ENCODE results near the gene OR11H6. TPM values are rescaled to one million over a fixed set of nuclear protein-coding genes. Genes with fewer than 3 reads are reported as not detected.

OR11H6 gene
- total and polyA plus RNA-seq, 2 donors (not counting 3 experiments of a cell fraction or from before 2014, with no cell fraction given) = not detected

DNA sequence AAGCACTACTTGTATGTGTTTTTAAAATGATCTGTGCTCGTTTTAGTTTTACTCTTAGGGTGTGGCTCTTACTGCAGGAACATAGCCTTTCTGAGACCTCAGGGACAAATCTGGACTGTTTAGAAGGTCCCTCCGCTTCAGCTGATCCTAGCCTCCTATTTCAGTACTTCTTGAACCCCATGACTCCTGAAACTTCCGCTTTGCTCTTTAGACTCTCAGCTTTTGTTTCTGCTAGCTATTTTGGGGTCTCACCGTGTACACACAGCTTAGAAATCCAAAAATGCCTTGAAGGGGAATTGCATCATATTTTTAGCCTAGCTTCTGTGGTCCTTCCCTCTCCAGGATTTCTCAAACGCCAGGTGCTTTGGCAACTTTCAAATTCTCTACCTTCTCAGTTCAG is 24.5 kb upstream of the OR11H6 start:
- POLR2A ChIA-PET = no interaction called here
- CTCF ChIA-PET = no interaction called here
- H3K4me1 ChIP-seq (ENCODE audit: control insufficient read depth, extremely low read depth, insufficient read depth, low read length) = no peaks in the 10 kb centered on the region
- no TSS peak for BruUV-seq (replicated peaks)
- no peak for TF ChIP-seq EZH2 (IDR thresholded peaks at IDR 0.05; ENCODE audit: borderline replicate concordance, low read depth, low read length, severe bottlenecking)
- no peak for TF ChIP-seq FOS (IDR thresholded peaks at IDR 0.05; ENCODE audit: borderline replicate concordance, insufficient read depth, low read length)
- TF ChIP-seq MYC (IDR thresholded peaks at IDR 0.05; ENCODE audit: low read depth, low read length) = no peak
- TF ChIP-seq POLR2AphosphoS5 (IDR thresholded peaks at IDR 0.05; ENCODE audit: insufficient read depth, low read depth, low read length) = no peak
- no peak for TF ChIP-seq POLR2A (IDR thresholded peaks at IDR 0.05; ENCODE audit: low read depth, low read length)
- no peak for TF ChIP-seq GATA2 (IDR thresholded peaks at IDR 0.05; ENCODE audit: insufficient read depth, insufficient read length, low read depth, low read length)
- TF ChIP-seq JUN (IDR thresholded peaks at IDR 0.05; ENCODE audit: borderline replicate concordance, insufficient read depth, insufficient read length, low read depth) = no peak
- H3K9ac ChIP-seq (replicated peaks; ENCODE audit: extremely low read depth, insufficient read depth, low read length) = no peak overlapping the region
- no peak overlapping the region for H3K27ac ChIP-seq (ENCODE audit: insufficient read depth, low read depth, low read length)
- H3K4me3 ChIP-seq (replicated peaks in 1 of 3; ENCODE audit: insufficient read depth in 1 of 3, low read depth in 1 of 3, low read length in 3 of 3) = no peak overlapping the region
- no peak overlapping the region for H2AFZ ChIP-seq (ENCODE audit: low read depth, low read length)
- no peak overlapping the region for H3K4me2 ChIP-seq (ENCODE audit: insufficient read depth, low read length)
- no peaks in the 10 kb centered on the region for H3K9me1 ChIP-seq (replicated peaks; ENCODE audit: control insufficient read depth, extremely low read depth, insufficient read depth, low read length)
- FAIRE-seq (no peak), DNase-seq (ENCODE audit: low read depth, low spot score) (no peak)
- dilution Hi-C loops (cut with MboI; ENCODE audit: extremely low pct_ligation_motif_present, low sequenced_read_pairs) (no loop called here), intact Hi-C loops (cut with micrococcal nuclease) (no loop called here)
- peaks cover 1% of the 10 kb centered on the region for H3K9me3 ChIP-seq (replicated peaks; ENCODE audit: control insufficient read depth, insufficient read depth, low read length)
- H4K20me1 ChIP-seq (replicated peaks; ENCODE audit: control insufficient read depth, extremely low read depth, insufficient read depth, low read length) = no peaks in the 10 kb centered on the region
- H3K27me3 ChIP-seq (ENCODE audit: control insufficient read depth in 2 of 2, insufficient read depth in 2 of 2, low read length in 2 of 2) = no peaks in the 10 kb centered on the region
- H3K79me2 ChIP-seq (ENCODE audit: control insufficient read depth, insufficient read depth, low read length) = no peaks in the 10 kb centered on the region
- H3K36me3 ChIP-seq (ENCODE audit: control insufficient read depth in 2 of 2, extremely low read depth in 1 of 2, insufficient read depth in 2 of 2, low read length in 2 of 2) = no peaks in the 10 kb centered on the region

DNA sequence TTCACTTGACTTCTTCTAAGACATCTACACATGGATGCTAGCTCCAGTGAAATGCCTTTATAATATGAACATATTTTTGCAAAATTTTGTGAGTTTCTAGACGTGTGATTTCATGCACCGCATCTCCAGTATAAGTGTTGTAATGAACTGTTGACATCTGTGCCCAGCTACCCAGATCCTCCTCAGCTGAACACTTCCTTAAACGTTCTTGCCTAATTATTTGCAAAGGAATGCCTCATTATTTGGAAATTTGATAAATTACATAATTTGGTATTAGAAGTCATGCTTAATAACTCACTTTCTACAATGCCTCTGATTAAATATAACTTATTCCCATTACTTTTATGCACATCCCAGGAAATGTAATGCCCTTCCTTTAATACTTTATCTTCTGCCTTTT is 18.8 kb upstream of the OR11H6 start:
- H4K20me1 ChIP-seq (replicated peaks; ENCODE audit: control insufficient read depth, extremely low read depth, insufficient read depth, low read length) = no peaks in the 10 kb centered on the region
- FAIRE-seq = no peak
- ChIA-PET POLR2A (no interaction called here), CTCF (no interaction called here)
- no peaks in the 10 kb centered on the region for H3K9me3 ChIP-seq (replicated peaks; ENCODE audit: control insufficient read depth, insufficient read depth, low read length)
- no peaks in the 10 kb centered on the region for H3K4me1 ChIP-seq (ENCODE audit: control insufficient read depth, extremely low read depth, insufficient read depth, low read length)
- TF ChIP-seq POLR2AphosphoS5 (IDR thresholded peaks at IDR 0.05; ENCODE audit: insufficient read depth, low read depth, low read length) (no peak), POLR2A (IDR thresholded peaks at IDR 0.05; ENCODE audit: low read depth, low read length) (no peak), MYC (IDR thresholded peaks at IDR 0.05; ENCODE audit: low read depth, low read length) (no peak), FOS (IDR thresholded peaks at IDR 0.05; ENCODE audit: borderline replicate concordance, insufficient read depth, low read length) (no peak)
- no peak overlapping the region for H3K4me3 ChIP-seq (replicated peaks in 1 of 3; ENCODE audit: insufficient read depth in 1 of 3, low read depth in 1 of 3, low read length in 3 of 3)
- H3K4me2 ChIP-seq (ENCODE audit: insufficient read depth, low read length) = no peak overlapping the region
- no peaks in the 10 kb centered on the region for H3K36me3 ChIP-seq (ENCODE audit: control insufficient read depth in 2 of 2, extremely low read depth in 1 of 2, insufficient read depth in 2 of 2, low read length in 2 of 2)
- H3K9ac ChIP-seq (replicated peaks; ENCODE audit: extremely low read depth, insufficient read depth, low read length) = no peak overlapping the region
- BruUV-seq (replicated peaks) = no TSS peak
- intact Hi-C loops (cut with micrococcal nuclease) (no loop called here), dilution Hi-C loops (cut with MboI; ENCODE audit: extremely low pct_ligation_motif_present, low sequenced_read_pairs) (no loop called here)
- no peaks in the 10 kb centered on the region for H3K27me3 ChIP-seq (ENCODE audit: control insufficient read depth in 2 of 2, insufficient read depth in 2 of 2, low read length in 2 of 2)
- H3K9me1 ChIP-seq (replicated peaks; ENCODE audit: control insufficient read depth, extremely low read depth, insufficient read depth, low read length) = no peaks in the 10 kb centered on the region
- H3K79me2 ChIP-seq (ENCODE audit: control insufficient read depth, insufficient read depth, low read length) = no peaks in the 10 kb centered on the region
- no peak for DNase-seq (ENCODE audit: low read depth, low spot score)
- H3K27ac ChIP-seq (ENCODE audit: insufficient read depth, low read depth, low read length) = no peak overlapping the region
- H2AFZ ChIP-seq (ENCODE audit: low read depth, low read length) = no peak overlapping the region
